ENCODE data around the gene TENT5A. TPM values are rescaled to one million over a fixed set of nuclear protein-coding genes. Genes with fewer than 3 reads are reported as not detected.

TENT5A gene
- total and polyA plus RNA-seq, 5 donors from 2014 or later = 1.2 to 4.8 (median 3.2) TPM

DNA sequence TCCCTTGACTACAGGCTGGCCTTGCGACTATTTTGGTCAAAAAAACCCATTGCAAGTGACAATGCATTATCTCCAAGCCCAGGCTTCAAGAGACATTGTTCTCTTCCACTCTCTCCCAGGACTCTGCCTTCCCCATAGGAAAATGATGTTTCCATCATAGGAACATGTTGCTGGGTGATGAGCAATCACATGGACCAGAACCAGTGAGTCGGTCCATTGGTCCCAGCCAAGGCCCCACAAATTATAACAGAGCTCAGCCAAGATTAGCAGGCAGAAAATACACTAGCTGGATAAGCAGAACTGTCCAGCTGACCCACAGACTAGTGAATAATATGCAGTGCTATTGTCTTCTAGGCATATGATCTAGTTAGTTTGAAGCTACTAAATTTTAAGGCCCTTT is 27.4 kb downstream of the TENT5A start:
- Mint-ChIP-seq H3K9me3 (peaks cover 0 to 2% (median 0%) of the 10 kb centered on the region in 7 donors), H3K27ac (no peak overlapping the region), H3K4me3 (no peak overlapping the region), H3K4me1 (peaks cover 0 to 3% (median under 1%) of the 10 kb centered on the region in 4 donors), H3K36me3 (no peaks in the 10 kb centered on the region), H3K27me3 (no peaks in the 10 kb centered on the region)
- Histone ChIP-seq H3K9me3 (ENCODE audit: control insufficient read depth in 2 of 2, low read length in 2 of 2) (no peaks in the 10 kb centered on the region), H3K27me3 (ENCODE audit: control insufficient read depth, insufficient read depth, low read length) (no peaks in the 10 kb centered on the region), H3K27ac (ENCODE audit: insufficient read depth, low read length, poor library complexity, severe bottlenecking) (no peak overlapping the region), H3K4me1 (ENCODE audit: control insufficient read depth, insufficient read depth, low read length, poor library complexity, severe bottlenecking) (no peaks in the 10 kb centered on the region), H3K36me3 (ENCODE audit: control insufficient read depth, insufficient read depth, low read length) (no peaks in the 10 kb centered on the region), H3K4me3 (ENCODE audit: low read depth, low read length) (no peak overlapping the region)
- no peak for DNase-seq
- no peak for ATAC-seq (ENCODE audit: low read depth in 2 of 2)

DNA sequence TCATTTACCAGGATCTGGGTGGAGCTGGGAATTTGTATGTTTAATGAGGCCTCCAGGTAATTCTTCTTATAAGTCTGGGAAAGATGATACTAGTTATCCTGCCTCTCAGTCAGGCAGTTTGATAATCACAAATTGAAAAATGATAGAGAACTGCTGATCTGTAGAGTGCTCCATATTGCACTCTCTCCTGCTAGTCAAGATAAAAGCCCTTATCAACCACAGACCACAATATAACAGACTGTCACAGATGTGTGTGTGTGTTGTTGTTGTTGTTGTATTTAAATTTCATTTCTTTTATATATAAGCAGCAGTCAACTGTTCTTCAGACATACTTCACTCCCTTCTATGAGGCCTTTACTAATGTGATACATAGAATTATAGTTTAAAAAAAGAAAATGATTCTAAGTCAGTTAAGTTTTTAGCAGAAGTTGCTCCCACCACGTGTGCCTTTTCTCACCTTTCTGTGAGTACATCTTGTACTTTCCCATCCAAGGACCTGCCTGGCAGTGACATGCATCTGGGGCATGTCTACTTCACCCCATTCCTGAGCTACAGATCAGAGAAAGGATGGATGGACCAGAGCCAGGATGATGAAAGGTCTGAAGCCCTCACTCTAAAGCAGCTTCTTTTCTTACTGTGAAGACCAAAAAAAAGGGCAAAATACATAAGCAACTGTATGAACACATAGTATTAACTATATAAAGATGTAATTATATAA is 29.8 kb downstream of the TENT5A start:
- no peaks in the 10 kb centered on the region for H3K36me3 ChIP-seq (ENCODE audit: control insufficient read depth, insufficient read depth, low read length)
- peaks cover 0 to 2% (median 0%) of the 10 kb centered on the region in 7 donors for H3K9me3 Mint-ChIP-seq
- no peak overlapping the region for H3K27ac ChIP-seq (ENCODE audit: insufficient read depth, low read length, poor library complexity, severe bottlenecking)
- no peaks in the 10 kb centered on the region for H3K36me3 Mint-ChIP-seq
- no peak overlapping the region for H3K27ac Mint-ChIP-seq
- H3K4me3 ChIP-seq (ENCODE audit: low read depth, low read length) = no peak overlapping the region
- no peaks in the 10 kb centered on the region for H3K4me1 Mint-ChIP-seq
- H3K9me3 ChIP-seq (ENCODE audit: control insufficient read depth in 2 of 2, low read length in 2 of 2) = no peaks in the 10 kb centered on the region
- no peaks in the 10 kb centered on the region for H3K27me3 Mint-ChIP-seq
- H3K4me3 Mint-ChIP-seq = no peak overlapping the region
- no peaks in the 10 kb centered on the region for H3K27me3 ChIP-seq (ENCODE audit: control insufficient read depth, insufficient read depth, low read length)
- DNase-seq (no peak), ATAC-seq (ENCODE audit: low read depth in 2 of 2) (no peak)
- H3K4me1 ChIP-seq (ENCODE audit: control insufficient read depth, insufficient read depth, low read length, poor library complexity, severe bottlenecking) = no peaks in the 10 kb centered on the region

DNA sequence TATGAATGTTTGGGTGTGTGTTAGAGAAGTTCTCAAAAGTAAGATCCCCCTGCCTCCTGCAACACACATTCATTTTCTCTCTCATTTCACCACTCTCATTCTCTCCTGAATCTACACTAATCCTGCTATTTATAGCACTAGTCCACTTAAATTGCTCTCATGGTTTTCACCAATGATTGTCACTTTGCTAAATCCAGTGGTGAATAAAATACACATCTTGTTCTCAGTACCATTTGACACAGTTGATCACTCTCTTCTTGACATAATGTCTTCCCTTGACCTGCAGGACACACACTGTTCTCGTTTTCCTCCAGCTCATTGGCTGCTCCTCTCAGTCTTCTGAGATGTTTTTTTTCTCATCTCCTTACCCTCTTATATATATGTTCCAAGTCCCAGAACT is 32.1 kb downstream of the TENT5A start:
- Histone ChIP-seq H3K4me3 (ENCODE audit: low read depth, low read length) (no peak overlapping the region), H3K27me3 (ENCODE audit: control insufficient read depth, insufficient read depth, low read length) (no peaks in the 10 kb centered on the region), H3K27ac (ENCODE audit: insufficient read depth, low read length, poor library complexity, severe bottlenecking) (no peak overlapping the region), H3K9me3 (ENCODE audit: control insufficient read depth in 2 of 2, low read length in 2 of 2) (no peaks in the 10 kb centered on the region), H3K36me3 (ENCODE audit: control insufficient read depth, insufficient read depth, low read length) (no peaks in the 10 kb centered on the region), H3K4me1 (ENCODE audit: control insufficient read depth, insufficient read depth, low read length, poor library complexity, severe bottlenecking) (no peaks in the 10 kb centered on the region)
- H3K9me3 Mint-ChIP-seq = peaks cover 0 to 2% (median 0%) of the 10 kb centered on the region in 7 donors
- no peak for ATAC-seq (ENCODE audit: low read depth in 2 of 2)
- no peaks in the 10 kb centered on the region for H3K27me3 Mint-ChIP-seq
- H3K4me1 Mint-ChIP-seq = no peaks in the 10 kb centered on the region
- no peak for DNase-seq
- H3K36me3 Mint-ChIP-seq = no peaks in the 10 kb centered on the region
- no peak overlapping the region for H3K4me3 Mint-ChIP-seq
- H3K27ac Mint-ChIP-seq = no peak overlapping the region

DNA sequence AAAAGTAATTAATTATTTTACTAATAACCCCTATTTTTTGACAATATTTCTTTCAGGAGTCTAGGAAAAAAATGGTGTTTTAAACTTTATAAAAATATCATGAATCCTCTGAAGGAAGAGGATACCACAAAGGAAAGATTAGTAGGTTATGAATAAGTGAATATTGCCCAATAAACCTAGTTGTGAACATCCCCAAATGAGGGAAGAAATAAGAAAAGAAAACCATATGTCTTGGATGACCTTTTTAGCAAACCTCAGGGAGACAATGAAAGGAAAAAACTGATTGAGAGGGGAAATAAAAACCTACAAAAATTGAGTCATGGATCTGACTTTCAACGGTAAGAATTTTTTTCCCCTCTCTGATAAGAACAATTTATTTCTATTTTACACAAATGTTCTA is 34.4 kb downstream of the TENT5A start:
- Mint-ChIP-seq H3K36me3 (no peaks in the 10 kb centered on the region), H3K4me3 (no peak overlapping the region), H3K27ac (no peak overlapping the region), H3K4me1 (no peaks in the 10 kb centered on the region), H3K27me3 (no peaks in the 10 kb centered on the region), H3K9me3 (peaks cover 0 to 8% (median 0%) of the 10 kb centered on the region in 7 donors)
- Histone ChIP-seq H3K27ac (ENCODE audit: insufficient read depth, low read length, poor library complexity, severe bottlenecking) (no peak overlapping the region), H3K36me3 (ENCODE audit: control insufficient read depth, insufficient read depth, low read length) (no peaks in the 10 kb centered on the region), H3K4me1 (ENCODE audit: control insufficient read depth, insufficient read depth, low read length, poor library complexity, severe bottlenecking) (no peaks in the 10 kb centered on the region), H3K27me3 (ENCODE audit: control insufficient read depth, insufficient read depth, low read length) (no peaks in the 10 kb centered on the region), H3K9me3 (ENCODE audit: control insufficient read depth in 2 of 2, low read length in 2 of 2) (no peaks in the 10 kb centered on the region), H3K4me3 (ENCODE audit: low read depth, low read length) (no peak overlapping the region)
- ATAC-seq (ENCODE audit: low read depth in 2 of 2) (no peak), DNase-seq (no peak)

DNA sequence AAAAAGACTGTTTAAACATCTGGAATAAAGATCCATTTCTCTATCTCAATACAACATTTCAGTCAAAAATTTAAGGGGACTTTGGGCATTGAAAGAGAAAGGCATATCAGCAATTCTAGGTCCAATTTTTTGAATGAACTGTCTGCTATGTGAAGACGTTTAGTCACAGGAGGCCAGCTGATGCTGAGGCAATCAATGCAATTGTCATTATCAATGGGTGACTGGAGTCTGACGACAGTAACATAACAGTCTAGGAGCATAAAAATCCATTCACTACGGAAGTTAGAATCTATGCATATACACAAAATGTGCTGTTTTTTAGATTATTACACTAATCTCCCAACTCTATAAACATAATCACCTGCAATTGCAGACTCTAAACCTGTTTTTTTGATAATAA is 37.8 kb downstream of the TENT5A start:
- Histone ChIP-seq H3K27me3 (ENCODE audit: control insufficient read depth, insufficient read depth, low read length) (no peaks in the 10 kb centered on the region), H3K4me1 (ENCODE audit: control insufficient read depth, insufficient read depth, low read length, poor library complexity, severe bottlenecking) (no peaks in the 10 kb centered on the region), H3K27ac (ENCODE audit: insufficient read depth, low read length, poor library complexity, severe bottlenecking) (no peak overlapping the region), H3K36me3 (ENCODE audit: control insufficient read depth, insufficient read depth, low read length) (no peaks in the 10 kb centered on the region), H3K4me3 (ENCODE audit: low read depth, low read length) (no peak overlapping the region), H3K9me3 (ENCODE audit: control insufficient read depth in 2 of 2, low read length in 2 of 2) (no peaks in the 10 kb centered on the region)
- Mint-ChIP-seq H3K27me3 (no peaks in the 10 kb centered on the region), H3K9me3 (peaks cover 0 to 8% (median 0%) of the 10 kb centered on the region in 7 donors), H3K4me1 (no peaks in the 10 kb centered on the region), H3K4me3 (no peak overlapping the region), H3K36me3 (peaks cover 3% of the 10 kb centered on the region), H3K27ac (no peak overlapping the region)
- ATAC-seq (ENCODE audit: low read depth in 2 of 2) (no peak), DNase-seq (no peak)

DNA sequence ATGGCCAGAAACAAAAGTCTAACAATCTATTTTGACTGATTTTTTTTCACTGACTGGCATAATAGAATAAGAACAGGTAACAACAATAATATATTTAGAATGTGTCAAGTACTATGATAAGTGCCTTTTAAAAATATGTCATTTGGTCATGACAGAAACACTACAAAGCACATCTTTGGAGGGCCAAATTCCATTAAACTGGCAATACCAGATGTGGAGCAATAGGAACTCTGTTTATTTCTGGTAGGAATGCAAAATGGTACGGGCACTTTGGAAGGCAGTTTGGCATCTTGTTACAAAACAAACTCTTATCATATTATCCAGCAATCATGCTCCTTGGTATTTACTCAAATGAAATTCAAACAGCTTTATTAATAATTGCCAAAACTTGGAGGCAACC is 39.3 kb downstream of the TENT5A start:
- H3K4me3 Mint-ChIP-seq = no peak overlapping the region
- H3K9me3 ChIP-seq (ENCODE audit: control insufficient read depth in 2 of 2, low read length in 2 of 2) = no peaks in the 10 kb centered on the region
- no peaks in the 10 kb centered on the region for H3K4me1 ChIP-seq (ENCODE audit: control insufficient read depth, insufficient read depth, low read length, poor library complexity, severe bottlenecking)
- H3K4me3 ChIP-seq (ENCODE audit: low read depth, low read length) = no peak overlapping the region
- ATAC-seq (ENCODE audit: low read depth in 2 of 2) = no peak
- H3K27me3 Mint-ChIP-seq = no peaks in the 10 kb centered on the region
- DNase-seq = no peak
- no peak overlapping the region for H3K27ac ChIP-seq (ENCODE audit: insufficient read depth, low read length, poor library complexity, severe bottlenecking)
- H3K4me1 Mint-ChIP-seq = no peaks in the 10 kb centered on the region
- no peak overlapping the region for H3K27ac Mint-ChIP-seq
- H3K9me3 Mint-ChIP-seq = peaks cover 0 to 8% (median 0%) of the 10 kb centered on the region in 7 donors
- H3K27me3 ChIP-seq (ENCODE audit: control insufficient read depth, insufficient read depth, low read length) = no peaks in the 10 kb centered on the region
- peaks cover 3% of the 10 kb centered on the region for H3K36me3 Mint-ChIP-seq
- no peaks in the 10 kb centered on the region for H3K36me3 ChIP-seq (ENCODE audit: control insufficient read depth, insufficient read depth, low read length)

DNA sequence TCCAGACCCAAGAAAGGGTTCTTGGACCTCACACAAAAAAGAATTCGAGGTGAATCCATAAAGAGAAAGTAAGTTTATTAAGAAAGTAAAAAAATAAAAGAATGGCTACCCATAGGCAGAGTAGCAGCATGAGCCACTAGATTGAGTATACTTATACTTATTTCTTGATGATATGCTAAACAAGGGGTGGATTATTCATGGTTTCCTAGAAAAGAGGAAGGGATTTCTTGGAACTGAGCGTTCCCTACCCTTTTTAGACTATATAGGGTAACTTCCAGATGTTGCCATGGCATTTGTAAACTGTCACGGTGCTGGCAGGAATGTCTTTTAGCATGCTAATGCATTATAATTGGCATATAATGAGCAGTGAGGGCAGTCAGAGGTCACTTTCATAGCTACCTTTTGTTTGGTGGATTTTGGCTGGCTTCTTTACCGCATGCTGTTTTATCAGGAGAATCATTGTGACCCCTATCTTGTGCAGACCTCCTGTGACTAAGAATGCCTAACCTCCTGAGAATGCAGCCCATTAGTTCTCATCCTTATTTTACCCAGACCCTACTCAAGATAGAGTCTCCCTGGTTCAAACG is 44.3 kb downstream of the TENT5A start:
- no peak overlapping the region for H3K27ac ChIP-seq (ENCODE audit: insufficient read depth, low read length, poor library complexity, severe bottlenecking)
- Mint-ChIP-seq H3K27me3 (no peaks in the 10 kb centered on the region), H3K36me3 (peaks cover 3% of the 10 kb centered on the region), H3K4me1 (no peaks in the 10 kb centered on the region), H3K27ac (no peak overlapping the region), H3K9me3 (peaks cover 0 to 3% (median 0%) of the 10 kb centered on the region in 7 donors), H3K4me3 (no peak overlapping the region)
- no peaks in the 10 kb centered on the region for H3K36me3 ChIP-seq (ENCODE audit: control insufficient read depth, insufficient read depth, low read length)
- ATAC-seq (ENCODE audit: low read depth in 2 of 2) (no peak), DNase-seq (no peak)
- no peaks in the 10 kb centered on the region for H3K27me3 ChIP-seq (ENCODE audit: control insufficient read depth, insufficient read depth, low read length)
- no peaks in the 10 kb centered on the region for H3K4me1 ChIP-seq (ENCODE audit: control insufficient read depth, insufficient read depth, low read length, poor library complexity, severe bottlenecking)
- H3K9me3 ChIP-seq (ENCODE audit: control insufficient read depth in 2 of 2, low read length in 2 of 2) = no peaks in the 10 kb centered on the region
- no peak overlapping the region for H3K4me3 ChIP-seq (ENCODE audit: low read depth, low read length)

DNA sequence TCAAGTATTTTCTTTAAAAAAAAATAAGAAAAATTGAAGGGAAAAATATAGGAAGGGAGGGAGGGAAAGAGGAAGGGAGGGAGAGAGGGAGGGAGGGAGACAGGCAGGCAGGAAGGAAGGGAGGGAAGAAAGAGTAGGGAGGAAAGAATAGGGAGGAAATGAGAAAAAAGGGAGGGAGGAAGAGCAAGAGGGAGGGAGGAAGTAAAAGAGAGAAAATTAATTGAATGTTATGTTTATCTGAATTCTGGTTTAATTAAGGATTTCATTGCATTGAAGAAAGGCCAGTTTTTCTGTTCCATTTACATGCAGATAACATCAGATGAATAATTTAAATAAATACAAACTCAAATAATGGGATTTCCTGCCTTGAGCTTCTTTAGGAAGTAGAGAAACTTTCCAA is 47.8 kb downstream of the TENT5A start:
- DNase-seq (no peak), ATAC-seq (ENCODE audit: low read depth in 2 of 2) (no peak)
- Histone ChIP-seq H3K4me3 (ENCODE audit: low read depth, low read length) (no peak overlapping the region), H3K27ac (ENCODE audit: insufficient read depth, low read length, poor library complexity, severe bottlenecking) (no peak overlapping the region), H3K9me3 (ENCODE audit: control insufficient read depth in 2 of 2, low read length in 2 of 2) (no peaks in the 10 kb centered on the region), H3K27me3 (ENCODE audit: control insufficient read depth, insufficient read depth, low read length) (no peaks in the 10 kb centered on the region), H3K4me1 (ENCODE audit: control insufficient read depth, insufficient read depth, low read length, poor library complexity, severe bottlenecking) (no peaks in the 10 kb centered on the region), H3K36me3 (ENCODE audit: control insufficient read depth, insufficient read depth, low read length) (no peaks in the 10 kb centered on the region)
- H3K4me1 Mint-ChIP-seq = no peaks in the 10 kb centered on the region
- H3K36me3 Mint-ChIP-seq = no peaks in the 10 kb centered on the region
- H3K9me3 Mint-ChIP-seq = no peaks in the 10 kb centered on the region
- H3K27ac Mint-ChIP-seq = no peak overlapping the region
- H3K27me3 Mint-ChIP-seq = no peaks in the 10 kb centered on the region
- H3K4me3 Mint-ChIP-seq = no peak overlapping the region

Measured in CD4-positive, CD25-positive, alpha-beta regulatory T cell (primary cell).